ENCODE measurements around the gene NIPA2. TPM values are rescaled to one million over a fixed set of nuclear protein-coding genes. Genes with fewer than 3 reads are reported as not detected.

NIPA2 gene
- total and polyA plus RNA-seq, 4 donors = 11.7 to 31.6 (median 20.9) TPM

DNA sequence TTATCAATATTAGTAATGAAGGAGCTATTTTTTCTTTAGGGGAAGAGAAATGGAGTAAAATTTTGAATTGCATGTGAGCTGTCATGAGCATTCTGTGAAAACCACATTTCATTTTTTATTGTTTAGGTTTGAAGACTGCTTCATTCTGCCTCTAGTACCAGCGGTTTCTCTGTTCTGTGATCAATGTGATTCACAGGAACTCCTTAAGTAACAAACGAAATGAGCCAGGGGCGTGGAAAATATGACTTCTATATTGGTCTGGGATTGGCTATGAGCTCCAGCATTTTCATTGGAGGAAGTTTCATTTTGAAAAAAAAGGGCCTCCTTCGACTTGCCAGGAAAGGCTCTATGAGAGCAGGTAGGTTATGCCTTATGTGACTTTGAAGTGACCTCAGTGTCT lies 13.0 kb downstream of the NIPA2 start:
- H3K4me3 ChIP-seq (ENCODE audit: low read depth in 1 of 3, low read length in 3 of 3) = no peak overlapping the region

DNA sequence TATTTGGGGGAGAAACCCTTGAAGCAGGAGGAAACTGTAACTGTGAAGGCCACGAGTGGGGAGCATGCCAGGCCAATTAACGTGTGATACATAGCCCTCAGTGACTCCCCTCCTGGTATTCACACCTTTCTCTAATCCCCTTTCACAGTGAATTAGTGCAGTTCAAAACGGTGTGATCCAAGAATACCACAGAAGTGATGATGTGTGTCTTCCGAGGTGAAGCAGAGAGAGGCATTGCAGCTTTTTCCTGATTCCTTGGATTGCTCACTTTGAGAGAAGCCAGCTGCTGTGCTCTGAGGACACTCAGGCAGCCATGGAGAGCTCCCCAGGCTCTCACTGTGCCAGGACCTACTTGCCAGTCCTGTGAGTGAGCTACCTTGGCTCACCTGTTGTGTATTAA lies 17.3 kb downstream of the NIPA2 start:
- Histone ChIP-seq H3K36me3 (ENCODE audit: control insufficient read depth in 4 of 4, insufficient read depth in 3 of 4, low read depth in 1 of 4, low read length in 3 of 4) (peaks cover 10 to 43% (median 21%) of the 10 kb centered on the region in 4 donors), H3K4me1 (ENCODE audit: control insufficient read depth in 4 of 4, insufficient read depth in 4 of 4, low read length in 3 of 4) (no peaks in the 10 kb centered on the region), H3K27me3 (ENCODE audit: control insufficient read depth in 4 of 4, insufficient read depth in 4 of 4, low read length in 3 of 4) (no peaks in the 10 kb centered on the region), H3K9ac (ENCODE audit: low read depth in 1 of 2, low read length in 2 of 2) (no peak overlapping the region), H3K9me3 (ENCODE audit: control insufficient read depth in 4 of 4, low read length in 3 of 4) (no peaks in the 10 kb centered on the region), H3K27ac (ENCODE audit: low read depth in 1 of 2, low read length in 2 of 2) (no peak overlapping the region), H3K4me3 (ENCODE audit: low read depth in 1 of 3, low read length in 3 of 3) (no peak overlapping the region)
- no peak for DNase-seq (ENCODE audit: low spot score)
- WGBS = 83% methylated on average over 4 of the region's 4 CpGs
- no peak for TF ChIP-seq NR2F2 (IDR thresholded peaks at IDR 0.05)
- TF ChIP-seq, protein P1, sequence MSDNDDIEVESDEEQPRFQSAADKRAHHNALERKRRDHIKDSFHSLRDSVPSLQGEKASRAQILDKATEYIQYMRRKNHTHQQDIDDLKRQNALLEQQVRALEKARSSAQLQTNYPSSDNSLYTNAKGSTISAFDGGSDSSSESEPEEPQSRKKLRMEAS (IDR thresholded peaks at IDR 0.05) = no peak
- no peak for TF ChIP-seq HNF4G (IDR thresholded peaks at IDR 0.05)
- TF ChIP-seq, protein P2, sequence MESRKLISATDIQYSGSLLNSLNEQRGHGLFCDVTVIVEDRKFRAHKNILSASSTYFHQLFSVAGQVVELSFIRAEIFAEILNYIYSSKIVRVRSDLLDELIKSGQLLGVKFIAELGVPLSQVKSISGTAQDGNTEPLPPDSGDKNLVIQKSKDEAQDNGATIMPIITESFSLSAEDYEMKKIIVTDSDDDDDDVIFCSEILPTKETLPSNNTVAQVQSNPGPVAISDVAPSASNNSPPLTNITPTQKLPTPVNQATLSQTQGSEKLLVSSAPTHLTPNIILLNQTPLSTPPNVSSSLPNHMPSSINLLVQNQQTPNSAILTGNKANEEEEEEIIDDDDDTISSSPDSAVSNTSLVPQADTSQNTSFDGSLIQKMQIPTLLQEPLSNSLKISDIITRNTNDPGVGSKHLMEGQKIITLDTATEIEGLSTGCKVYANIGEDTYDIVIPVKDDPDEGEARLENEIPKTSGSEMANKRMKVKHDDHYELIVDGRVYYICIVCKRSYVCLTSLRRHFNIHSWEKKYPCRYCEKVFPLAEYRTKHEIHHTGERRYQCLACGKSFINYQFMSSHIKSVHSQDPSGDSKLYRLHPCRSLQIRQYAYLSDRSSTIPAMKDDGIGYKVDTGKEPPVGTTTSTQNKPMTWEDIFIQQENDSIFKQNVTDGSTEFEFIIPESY (IDR thresholded peaks at IDR 0.05) = no peak
- TF ChIP-seq, protein P3, sequence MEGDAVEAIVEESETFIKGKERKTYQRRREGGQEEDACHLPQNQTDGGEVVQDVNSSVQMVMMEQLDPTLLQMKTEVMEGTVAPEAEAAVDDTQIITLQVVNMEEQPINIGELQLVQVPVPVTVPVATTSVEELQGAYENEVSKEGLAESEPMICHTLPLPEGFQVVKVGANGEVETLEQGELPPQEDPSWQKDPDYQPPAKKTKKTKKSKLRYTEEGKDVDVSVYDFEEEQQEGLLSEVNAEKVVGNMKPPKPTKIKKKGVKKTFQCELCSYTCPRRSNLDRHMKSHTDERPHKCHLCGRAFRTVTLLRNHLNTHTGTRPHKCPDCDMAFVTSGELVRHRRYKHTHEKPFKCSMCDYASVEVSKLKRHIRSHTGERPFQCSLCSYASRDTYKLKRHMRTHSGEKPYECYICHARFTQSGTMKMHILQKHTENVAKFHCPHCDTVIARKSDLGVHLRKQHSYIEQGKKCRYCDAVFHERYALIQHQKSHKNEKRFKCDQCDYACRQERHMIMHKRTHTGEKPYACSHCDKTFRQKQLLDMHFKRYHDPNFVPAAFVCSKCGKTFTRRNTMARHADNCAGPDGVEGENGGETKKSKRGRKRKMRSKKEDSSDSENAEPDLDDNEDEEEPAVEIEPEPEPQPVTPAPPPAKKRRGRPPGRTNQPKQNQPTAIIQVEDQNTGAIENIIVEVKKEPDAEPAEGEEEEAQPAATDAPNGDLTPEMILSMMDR (IDR thresholded peaks at IDR 0.05; ENCODE audit: low read depth, low read length, missing input control) = no peak
- TF ChIP-seq, protein P4, sequence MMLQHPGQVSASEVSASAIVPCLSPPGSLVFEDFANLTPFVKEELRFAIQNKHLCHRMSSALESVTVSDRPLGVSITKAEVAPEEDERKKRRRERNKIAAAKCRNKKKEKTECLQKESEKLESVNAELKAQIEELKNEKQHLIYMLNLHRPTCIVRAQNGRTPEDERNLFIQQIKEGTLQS (IDR thresholded peaks at IDR 0.05) = no peak
- no peak for TF ChIP-seq RAD21 (IDR thresholded peaks at IDR 0.05)
- no peak for TF ChIP-seq TAF1 (conservative IDR thresholded peaks at IDR 0.05)
- TF ChIP-seq GABPA (IDR thresholded peaks at IDR 0.05 in 1 of 2, conservative IDR thresholded peaks at IDR 0.05 in 1 of 2) = no peak
- no peak for TF ChIP-seq EGR1 (IDR thresholded peaks at IDR 0.05; ENCODE audit: low read depth in 2 of 2)
- TF ChIP-seq YY1 (IDR thresholded peaks at IDR 0.05) = no peak
- TF ChIP-seq FOXA2 (IDR thresholded peaks at IDR 0.05) = no peak

More for the DNA sequence above, 13.0 kb downstream of the NIPA2 start:
- no peak for DNase-seq (ENCODE audit: low spot score)
- no peaks in the 10 kb centered on the region for H3K4me1 ChIP-seq (ENCODE audit: control insufficient read depth in 4 of 4, insufficient read depth in 4 of 4, low read length in 3 of 4)
- TF ChIP-seq NR2F2 (IDR thresholded peaks at IDR 0.05) (no peak), JUND (IDR thresholded peaks at IDR 0.05) (no peak), TAF1 (conservative IDR thresholded peaks at IDR 0.05) (no peak), RAD21 (IDR thresholded peaks at IDR 0.05) (no peak), GABPA (IDR thresholded peaks at IDR 0.05 in 1 of 2, conservative IDR thresholded peaks at IDR 0.05 in 1 of 2) (no peak), HNF4G (IDR thresholded peaks at IDR 0.05) (no peak), SP1 (IDR thresholded peaks at IDR 0.05) (no peak), EGR1 (IDR thresholded peaks at IDR 0.05; ENCODE audit: low read depth in 2 of 2) (no peak), RXRA (IDR thresholded peaks at IDR 0.05) (no peak)
- TF ChIP-seq, protein P1 (IDR thresholded peaks at IDR 0.05) = no peak
- TF ChIP-seq, protein P2 (IDR thresholded peaks at IDR 0.05) = no peak
- TF ChIP-seq, protein P3 (IDR thresholded peaks at IDR 0.05; ENCODE audit: low read depth, low read length, missing input control) = no peak
- TF ChIP-seq, protein P4 (IDR thresholded peaks at IDR 0.05) = no peak
- no peak overlapping the region for H3K27ac ChIP-seq (ENCODE audit: low read depth in 1 of 2, low read length in 2 of 2)
- H3K27me3 ChIP-seq (ENCODE audit: control insufficient read depth in 4 of 4, insufficient read depth in 4 of 4, low read length in 3 of 4) = no peaks in the 10 kb centered on the region
- no peak overlapping the region for H3K9ac ChIP-seq (ENCODE audit: low read depth in 1 of 2, low read length in 2 of 2)
- H3K9me3 ChIP-seq (ENCODE audit: control insufficient read depth in 4 of 4, low read length in 3 of 4) = no peaks in the 10 kb centered on the region
- 91% methylated on average over 4 of the region's 4 CpGs for WGBS
- peaks cover 6 to 40% (median 19%) of the 10 kb centered on the region in 4 donors for H3K36me3 ChIP-seq (ENCODE audit: control insufficient read depth in 4 of 4, insufficient read depth in 3 of 4, low read depth in 1 of 4, low read length in 3 of 4)
